HG03571 (cell line): ENCODE measurements around the gene APBA2.

Experiments
- ATAC-seq: cut with Tn5 transposase; IDR thresholded peaks from one replicate; pipeline ENCODE4 v1.9.1; 2021; ENCODE audit not compliant: unreplicated experiment

APBA2 gene

GRCh38 chr15:28895146-28895545, 9.4 kb downstream of the APBA2 start:
- no peak for ATAC-seq

GRCh38 chr15:28895566-28895965, 9.8 kb downstream of the APBA2 start:
- no peak for ATAC-seq

GRCh38 chr15:28896951-28897350, 11.2 kb downstream of the APBA2 start:
- ATAC-seq, result no peak

GRCh38 chr15:28897861-28898585, 12.2 kb downstream of the APBA2 start:
- no peak for ATAC-seq

GRCh38 chr15:28899061-28899738, 13.4 kb downstream of the APBA2 start:
- ATAC-seq, result no peak

- no peak for ATAC-seq
These were observed 14.5 kb downstream of the APBA2 start for GRCh38 chr15:28900041-28900891.

- ATAC-seq, result no peak
These were observed 15.3 kb downstream of the APBA2 start for GRCh38 chr15:28900892-28901586.

- ATAC-seq, result no peak
These were observed 15.8 kb downstream of the APBA2 start for GRCh38 chr15:28901587-28901980.

GRCh38 chr15:28901987-28902745, 16.4 kb downstream of the APBA2 start:
- ATAC-seq, result no peak

GRCh38 chr15:28902856-28903255, 17.1 kb downstream of the APBA2 start:
- no peak for ATAC-seq

GRCh38 chr15:28903555-28903954, 17.8 kb downstream of the APBA2 start:
- ATAC-seq, result no peak

GRCh38 chr15:28904003-28904402, 18.2 kb downstream of the APBA2 start:
- ATAC-seq, result no peak

- no peak for ATAC-seq
These were observed 19.0 kb downstream of the APBA2 start for GRCh38 chr15:28904541-28905315.

- no peak for ATAC-seq
These were observed 21.7 kb downstream of the APBA2 start for GRCh38 chr15:28907338-28907960.

- no peak for ATAC-seq
These were observed 24.3 kb downstream of the APBA2 start for GRCh38 chr15:28909958-28910500.

GRCh38 chr15:28911310-28911931, 25.6 kb downstream of the APBA2 start:
- no peak for ATAC-seq

GRCh38 chr15:28912422-28912821, 26.6 kb downstream of the APBA2 start:
- no peak for ATAC-seq

GRCh38 chr15:28913171-28913765, 27.5 kb downstream of the APBA2 start:
- no peak for ATAC-seq
